Measurements from ENCODE around the gene NEDD9. TPM values are rescaled to one million over a fixed set of nuclear protein-coding genes. Genes with fewer than 3 reads are reported as not detected.

The NEDD9 gene
- total RNA-seq, 4 donors from 2014 or later, result 34.6 to 82.7 (median 72.3) TPM

GRCh38 chr6:11164717-11165646 is 67.5 kb downstream of the NEDD9 start:
- Histone ChIP-seq H3K27ac (no peak overlapping the region), H3K27me3 (no peaks in the 10 kb centered on the region), H3K4me1 (peaks cover 0 to 5% (median 0%) of the 10 kb centered on the region in 4 donors), H3K4me3 (no peak overlapping the region), H3K9me3 (no peaks in the 10 kb centered on the region), H3K36me3 (no peaks in the 10 kb centered on the region)
- TF ChIP-seq POLR2AphosphoS5 (IDR thresholded peaks at IDR 0.05) (no peak), EP300 (IDR thresholded peaks at IDR 0.05; ENCODE audit: low read depth) (no peak), POLR2A (IDR thresholded peaks at IDR 0.05) (no peak), CTCF (IDR thresholded peaks at IDR 0.05) (no peak)
- DNase-seq, result no peak
- in situ Hi-C loops (cut with MboI; ENCODE audit: low pct_ligation_motif_present in 1 of 4, low pct_unique_long_range_greater_than_20kb in 1 of 4, low sequenced_read_pairs in 3 of 4), result no loop called here
- intact Hi-C loops (cut with DNase I; ENCODE audit: low total_unique reads), result no loop called here
- 79 to 80% methylated on average over 2 to 20 of the region's 20 CpGs for WGBS, 2 donors (ENCODE audit: low coverage in 1 of 2)

GRCh38 chr6:11163932-11164331 is 68.5 kb downstream of the NEDD9 start:
- H3K27me3 ChIP-seq, result no peaks in the 10 kb centered on the region
- no peak for TF ChIP-seq POLR2AphosphoS5 (IDR thresholded peaks at IDR 0.05)
- TF ChIP-seq CTCF (IDR thresholded peaks at IDR 0.05), result no peak
- TF ChIP-seq POLR2A (IDR thresholded peaks at IDR 0.05), result no peak
- TF ChIP-seq EP300 (IDR thresholded peaks at IDR 0.05; ENCODE audit: low read depth), result no peak
- H3K27ac ChIP-seq, result no peak overlapping the region
- in situ Hi-C loops (cut with MboI; ENCODE audit: low pct_ligation_motif_present in 1 of 4, low pct_unique_long_range_greater_than_20kb in 1 of 4, low sequenced_read_pairs in 3 of 4), result no loop called here
- 50% methylated on average over 2 of the region's 2 CpGs; no CpG with 5 or more reads in 1 of the 2 donors for WGBS, 2 donors (ENCODE audit: low coverage in 1 of 2)
- intact Hi-C loops (cut with DNase I; ENCODE audit: low total_unique reads), result no loop called here
- H3K4me3 ChIP-seq, result no peak overlapping the region
- H3K9me3 ChIP-seq, result no peaks in the 10 kb centered on the region
- H3K4me1 ChIP-seq, result peaks cover 0 to 5% (median 0%) of the 10 kb centered on the region in 4 donors
- DNase-seq, result no peak
- no peaks in the 10 kb centered on the region for H3K36me3 ChIP-seq

DNA sequence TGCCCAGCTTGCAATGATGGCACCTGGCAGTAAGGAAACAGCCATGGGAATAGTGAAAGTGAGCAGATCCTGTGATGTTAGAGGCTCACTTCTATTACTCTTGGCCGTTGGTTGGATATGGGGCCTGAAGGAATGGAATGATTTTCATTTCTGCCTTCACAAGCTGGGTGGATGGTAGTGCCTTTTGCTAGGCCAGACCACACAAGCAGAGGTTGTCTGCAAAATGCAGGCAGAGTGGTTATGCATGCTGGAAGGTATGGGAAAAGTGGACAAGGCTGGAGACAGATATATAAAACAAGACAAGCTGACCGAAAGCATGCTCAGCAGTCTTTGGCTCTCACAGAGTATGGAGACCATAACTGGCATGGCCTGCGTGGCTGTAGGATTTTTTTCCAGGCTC is 70.2 kb downstream of the NEDD9 start:
- WGBS, 2 donors (ENCODE audit: low coverage in 1 of 2), result 85 to 89% methylated on average over 3 of the region's 3 CpGs
- intact Hi-C loops (cut with DNase I; ENCODE audit: low total_unique reads), result no loop called here
- no peak overlapping the region for H3K27ac ChIP-seq
- no peaks in the 10 kb centered on the region for H3K27me3 ChIP-seq
- TF ChIP-seq EP300 (IDR thresholded peaks at IDR 0.05; ENCODE audit: low read depth) (no peak), POLR2AphosphoS5 (IDR thresholded peaks at IDR 0.05) (no peak), CTCF (IDR thresholded peaks at IDR 0.05) (no peak), POLR2A (IDR thresholded peaks at IDR 0.05) (no peak)
- H3K4me1 ChIP-seq, result peaks cover 0 to 5% (median 0%) of the 10 kb centered on the region in 4 donors
- in situ Hi-C loops (cut with MboI; ENCODE audit: low pct_ligation_motif_present in 1 of 4, low pct_unique_long_range_greater_than_20kb in 1 of 4, low sequenced_read_pairs in 3 of 4), result no loop called here
- no peak for DNase-seq
- H3K4me3 ChIP-seq, result no peak overlapping the region
- H3K36me3 ChIP-seq, result no peaks in the 10 kb centered on the region
- H3K9me3 ChIP-seq, result peaks cover 0 to 2% of the 10 kb centered on the region in 2 donors

DNA sequence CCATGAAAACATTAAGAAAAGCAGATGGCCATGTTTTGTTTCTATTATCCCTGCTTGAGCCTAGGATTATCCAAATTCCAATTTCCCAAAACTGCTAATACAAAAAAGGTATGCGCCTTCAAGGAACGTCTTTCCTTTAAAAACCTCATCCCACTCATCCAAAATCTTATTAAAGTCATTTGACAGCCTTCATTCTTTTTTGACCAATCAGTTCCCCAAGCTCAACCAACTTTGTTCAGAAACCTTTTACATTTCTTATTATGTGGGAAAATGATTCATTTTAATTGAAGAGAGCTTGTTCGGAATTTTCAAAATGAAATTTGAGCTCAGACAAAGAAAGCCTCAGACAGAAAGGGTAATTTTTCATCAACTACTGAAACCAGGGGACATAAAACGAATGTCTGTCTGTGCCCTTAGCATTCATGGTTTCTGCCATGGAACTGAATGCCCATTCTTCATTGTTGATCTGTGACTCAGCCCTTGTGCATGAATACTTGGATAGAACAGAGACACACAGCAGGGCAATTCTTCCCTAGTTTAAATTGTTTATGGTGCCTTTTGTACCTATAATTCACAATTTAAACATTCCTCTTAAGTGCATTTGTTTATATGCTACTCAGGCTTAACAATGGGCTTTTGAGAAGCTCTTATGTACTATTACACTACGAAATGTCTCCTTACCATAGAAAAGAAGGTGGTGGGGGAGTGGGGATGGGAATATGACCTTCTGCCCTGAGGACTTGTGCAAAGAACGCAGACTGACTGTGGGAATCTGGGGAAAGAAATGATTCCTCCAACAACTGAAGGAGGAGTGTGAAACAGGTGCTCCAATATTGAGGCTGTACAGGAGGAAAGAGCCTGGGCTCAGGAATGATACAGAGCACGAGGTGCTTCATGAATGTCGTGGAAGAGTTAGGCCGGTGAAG is 71.2 kb downstream of the NEDD9 start:
- in situ Hi-C loops (cut with MboI; ENCODE audit: low pct_ligation_motif_present in 1 of 4, low pct_unique_long_range_greater_than_20kb in 1 of 4, low sequenced_read_pairs in 3 of 4), result no loop called here

More for the DNA sequence above, 71.2 kb downstream of the NEDD9 start:
- TF ChIP-seq POLR2A (IDR thresholded peaks at IDR 0.05) (no peak), EP300 (IDR thresholded peaks at IDR 0.05; ENCODE audit: low read depth) (no peak), POLR2AphosphoS5 (IDR thresholded peaks at IDR 0.05) (no peak), CTCF (IDR thresholded peaks at IDR 0.05) (no peak)
- Histone ChIP-seq H3K9me3 (peaks cover 0 to 4% of the 10 kb centered on the region in 2 donors), H3K4me3 (no peak overlapping the region), H3K27ac (no peak overlapping the region), H3K4me1 (peaks cover 0 to 5% (median 0%) of the 10 kb centered on the region in 4 donors), H3K27me3 (no peaks in the 10 kb centered on the region), H3K36me3 (no peaks in the 10 kb centered on the region)
- intact Hi-C loops (cut with DNase I; ENCODE audit: low total_unique reads), result no loop called here
- DNase-seq, result no peak
- 70 to 78% methylated on average over 9 of the region's 9 CpGs for WGBS, 2 donors (ENCODE audit: low coverage in 1 of 2)
